ENCODE data around the gene PSMB3.

Gene PSMB3

GRCh38 chr17:38729368-38729885 lies 23.1 kb upstream of the PSMB3 start:
- H3K27me3 ChIP-seq (ENCODE audit: insufficient read depth, poor library complexity, severe bottlenecking): no peaks in the 10 kb centered on the region
- DNase-seq (ENCODE audit: low read depth in 1 of 2, low spot score in 1 of 2): no peak
- TF ChIP-seq CTCF (IDR thresholded peaks at IDR 0.05; ENCODE audit: insufficient read depth, low read length): no peak
- H3K27ac ChIP-seq (replicated peaks): peak overlapping the region; percentile 62
- peak overlapping the region; percentile 46 for H3K4me3 ChIP-seq (replicated peaks; ENCODE audit: insufficient read depth, low read length)

GRCh38 chr17:38729886-38730525 lies 22.5 kb upstream of the PSMB3 start, which contains the start of gene CISD3:
CISD3 (plus strand) TSS chr17:38730341; CDS start chr17:38730359, 18 bp downstream.
- Histone ChIP-seq H3K4me3 (replicated peaks; ENCODE audit: insufficient read depth, low read length) (peak within 1 kb of the TSS; percentile 81), H3K27me3 (ENCODE audit: insufficient read depth, poor library complexity, severe bottlenecking) (no peaks in the 10 kb centered on the region), H3K27ac (replicated peaks) (peak within 1 kb of the TSS; percentile 63)
- peak; percentile 73 for DNase-seq (ENCODE audit: low read depth in 1 of 2, low spot score in 1 of 2)
- TF ChIP-seq CTCF (IDR thresholded peaks at IDR 0.05; ENCODE audit: insufficient read depth, low read length): peak; percentile 11
- no peak; the same call in 1 of the 2 replicates for TF ChIP-seq POLR2AphosphoS5 (IDR thresholded peaks at IDR 0.05; ENCODE audit: low read depth)

- Histone ChIP-seq H3K27ac (replicated peaks) (peak overlapping the region; percentile 63), H3K27me3 (ENCODE audit: insufficient read depth, poor library complexity, severe bottlenecking) (no peaks in the 10 kb centered on the region), H3K4me3 (replicated peaks; ENCODE audit: insufficient read depth, low read length) (peak overlapping the region; percentile 81)
- TF ChIP-seq REST (IDR thresholded peaks at IDR 0.05; ENCODE audit: insufficient replicate concordance, low read depth) (no peak), SPI1 (IDR thresholded peaks at IDR 0.05; ENCODE audit: borderline replicate concordance, low read depth) (no peak; the same call in 1 of the 2 replicates), POLR2AphosphoS5 (IDR thresholded peaks at IDR 0.05; ENCODE audit: low read depth) (peak; percentile 35; the same call in 1 of the 2 replicates), CTCF (IDR thresholded peaks at IDR 0.05; ENCODE audit: insufficient read depth, low read length) (no peak)
- peak in 1 of 2 experiments; percentile 18 for DNase-seq (ENCODE audit: low read depth in 1 of 2, low spot score in 1 of 2)
These were observed 21.8 kb upstream of the PSMB3 start for GRCh38 chr17:38730526-38731379.

GRCh38 chr17:38731526-38732294 lies 20.8 kb upstream of the PSMB3 start:
- Histone ChIP-seq H3K27me3 (ENCODE audit: insufficient read depth, poor library complexity, severe bottlenecking) (no peaks in the 10 kb centered on the region), H3K27ac (replicated peaks) (0 out of 2 replicates have a peak overlapping the region, but pooled peaks have one; percentile 3), H3K4me3 (replicated peaks; ENCODE audit: insufficient read depth, low read length) (peak overlapping the region; percentile 81; the same call in 1 of the 2 replicates)
- TF ChIP-seq GABPA (IDR thresholded peaks at IDR 0.05; ENCODE audit: low read depth) (no peak), SPI1 (IDR thresholded peaks at IDR 0.05; ENCODE audit: borderline replicate concordance, low read depth) (no peak), CTCF (IDR thresholded peaks at IDR 0.05; ENCODE audit: insufficient read depth, low read length) (no peak), REST (IDR thresholded peaks at IDR 0.05; ENCODE audit: insufficient replicate concordance, low read depth) (no peak), POLR2AphosphoS5 (IDR thresholded peaks at IDR 0.05; ENCODE audit: low read depth) (no peak)
- peak in 1 of 2 experiments; percentile 51 for DNase-seq (ENCODE audit: low read depth in 1 of 2, low spot score in 1 of 2)
